HFF-Myc (cell line): ENCODE data around the gene NDC1.
A peak's percentile ranks its signal among the peaks of the same experiment; 100 is the strongest.

Experiments
- DNase-seq: peaks from one replicate; pipeline ENCODE4 v3.0.0-alpha.2; 2011; ENCODE audit warnings: low read depth; ENCODE audit errors: extremely low read depth
- H3K4me3 ChIP-seq: replicated peaks from 2 replicates; pipeline ENCODE4 v1.5.1; 2011; ENCODE audit warnings: low read depth, mild to moderate bottlenecking, control low read depth, low read length
- TF ChIP-seq, protein P1 (sequence below): IDR thresholded peaks from 2 replicates; pipeline ENCODE4 v1.5.1; 2012; ENCODE audit warnings: mild to moderate bottlenecking, low read depth, low read length, control low read depth; ENCODE audit errors: missing control alignments

NDC1 gene

DNA sequence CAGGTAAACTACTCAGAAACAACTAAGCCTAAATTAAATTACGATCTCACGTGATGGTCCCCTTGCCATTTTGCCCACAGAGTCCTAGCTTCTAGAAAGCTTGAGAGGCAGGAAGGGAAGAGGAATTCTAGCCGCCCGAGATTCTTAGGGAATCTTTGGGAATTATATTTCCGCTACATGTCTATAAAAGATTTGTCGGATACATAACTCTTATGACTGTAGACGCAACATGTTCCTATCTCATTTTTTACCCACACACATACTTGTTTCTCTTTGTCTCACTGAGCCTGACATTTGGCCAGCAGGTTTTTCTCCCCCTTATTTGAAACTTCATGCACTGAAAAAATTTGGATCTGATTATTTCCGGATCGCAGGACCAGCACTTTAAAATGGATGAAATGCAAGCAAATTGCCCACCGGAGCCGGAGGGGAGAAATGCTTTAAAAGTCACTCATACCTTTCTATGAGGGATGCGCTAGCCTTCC, 104.6 kb downstream of the NDC1 start:
- H3K4me3 ChIP-seq: peak overlapping the region; percentile 39
- TF ChIP-seq, protein P1, sequence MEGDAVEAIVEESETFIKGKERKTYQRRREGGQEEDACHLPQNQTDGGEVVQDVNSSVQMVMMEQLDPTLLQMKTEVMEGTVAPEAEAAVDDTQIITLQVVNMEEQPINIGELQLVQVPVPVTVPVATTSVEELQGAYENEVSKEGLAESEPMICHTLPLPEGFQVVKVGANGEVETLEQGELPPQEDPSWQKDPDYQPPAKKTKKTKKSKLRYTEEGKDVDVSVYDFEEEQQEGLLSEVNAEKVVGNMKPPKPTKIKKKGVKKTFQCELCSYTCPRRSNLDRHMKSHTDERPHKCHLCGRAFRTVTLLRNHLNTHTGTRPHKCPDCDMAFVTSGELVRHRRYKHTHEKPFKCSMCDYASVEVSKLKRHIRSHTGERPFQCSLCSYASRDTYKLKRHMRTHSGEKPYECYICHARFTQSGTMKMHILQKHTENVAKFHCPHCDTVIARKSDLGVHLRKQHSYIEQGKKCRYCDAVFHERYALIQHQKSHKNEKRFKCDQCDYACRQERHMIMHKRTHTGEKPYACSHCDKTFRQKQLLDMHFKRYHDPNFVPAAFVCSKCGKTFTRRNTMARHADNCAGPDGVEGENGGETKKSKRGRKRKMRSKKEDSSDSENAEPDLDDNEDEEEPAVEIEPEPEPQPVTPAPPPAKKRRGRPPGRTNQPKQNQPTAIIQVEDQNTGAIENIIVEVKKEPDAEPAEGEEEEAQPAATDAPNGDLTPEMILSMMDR: no peak
- peak; percentile 17 for DNase-seq

DNA sequence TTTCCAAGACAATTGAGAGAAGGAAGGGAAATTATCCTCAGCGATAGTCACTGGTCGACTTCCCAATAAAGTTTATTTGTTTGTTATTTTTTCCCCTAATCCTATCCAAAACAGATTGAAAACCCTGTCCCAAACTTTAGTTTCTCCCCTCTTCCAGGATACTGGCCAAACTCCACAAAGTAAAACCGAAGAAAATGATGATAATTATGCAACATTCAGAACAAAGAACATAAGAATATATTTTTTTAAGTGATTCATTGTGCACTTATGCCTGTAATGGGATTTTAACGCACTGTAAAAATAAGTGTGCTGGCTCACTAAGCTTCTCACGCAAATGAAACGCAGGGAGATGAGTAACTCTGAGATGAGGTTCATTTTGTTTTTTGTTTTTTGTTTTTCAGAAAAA, 105.2 kb downstream of the NDC1 start:
- DNase-seq: peak; percentile 48
- peak overlapping the region; percentile 39 for H3K4me3 ChIP-seq
- TF ChIP-seq, protein P1: no peak

DNA sequence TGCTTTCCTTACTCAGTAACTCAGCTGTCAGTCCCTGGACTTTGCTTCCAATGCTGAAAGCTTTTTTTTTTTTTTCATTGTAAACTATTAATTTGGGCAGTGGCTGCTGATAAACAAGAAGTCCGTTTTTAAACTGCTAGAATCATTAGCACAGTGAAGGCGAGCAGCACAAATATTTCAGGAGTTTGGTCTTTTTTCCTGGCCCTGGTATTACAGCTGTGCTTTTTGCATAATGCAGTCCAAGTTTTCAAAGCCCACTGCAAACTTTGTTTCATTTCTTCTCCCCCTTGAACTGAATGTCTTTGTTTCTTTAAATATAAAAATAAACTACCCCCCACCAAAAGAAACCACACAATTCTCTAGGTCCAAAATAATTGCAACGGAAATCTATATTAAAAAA, 105.7 kb downstream of the NDC1 start:
- TF ChIP-seq, protein P1: no peak
- no peak for DNase-seq
- H3K4me3 ChIP-seq: peak overlapping the region; percentile 39

DNA sequence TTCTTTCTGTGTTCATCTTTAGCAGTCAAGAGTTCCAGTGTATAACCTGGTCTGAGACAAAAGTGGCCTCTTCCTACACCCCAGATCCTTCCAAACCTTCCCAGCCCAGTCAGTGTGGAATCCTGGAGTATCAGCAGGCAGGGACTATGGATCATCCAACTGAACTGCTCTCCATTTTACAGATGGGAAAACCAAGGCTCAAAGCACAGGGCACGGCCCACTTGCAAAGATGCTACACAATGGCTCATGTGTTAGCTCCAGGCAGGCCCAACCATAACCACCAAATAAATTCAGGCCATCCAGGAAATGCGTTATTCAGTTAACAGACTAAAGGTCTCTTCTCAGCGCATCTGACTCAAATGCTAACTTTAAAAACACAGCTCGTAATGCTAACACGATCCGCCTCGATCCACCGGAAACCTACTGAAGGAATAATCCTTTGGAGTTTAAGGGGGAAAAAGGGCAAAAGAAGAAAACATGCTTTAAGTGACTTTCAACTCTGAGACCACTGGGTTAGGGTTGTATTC, 106.3 kb downstream of the NDC1 start:
- TF ChIP-seq, protein P1: no peak
- peak overlapping the region; percentile 39 for H3K4me3 ChIP-seq
- DNase-seq: peak; percentile 21

DNA sequence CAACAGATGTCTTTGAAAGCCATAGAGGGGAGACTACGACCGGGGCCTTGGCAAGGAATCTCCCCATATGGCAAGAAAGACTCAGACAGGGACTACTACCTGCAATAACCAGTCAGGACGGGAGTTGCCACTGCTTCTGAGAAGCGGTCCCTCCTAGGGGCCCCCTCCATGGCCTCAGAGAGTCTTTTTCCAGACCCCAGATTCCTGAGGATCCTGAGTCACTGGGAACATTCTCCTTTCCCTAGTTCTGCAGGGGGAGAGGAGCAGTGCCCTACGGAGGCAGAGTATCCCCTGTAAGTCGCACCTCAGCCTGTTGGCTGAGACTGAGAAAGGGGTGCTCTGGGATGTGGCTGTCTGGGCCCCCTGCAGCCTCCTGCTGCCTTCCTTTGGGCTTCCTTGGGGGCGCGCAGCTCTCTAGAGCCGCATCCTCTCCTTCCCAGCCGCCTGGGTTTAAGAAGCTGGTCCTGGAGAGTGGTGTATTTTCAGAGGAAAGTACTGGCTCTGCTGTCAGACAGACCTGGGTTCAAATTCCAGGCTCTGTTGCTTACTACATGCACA, 107.0 kb downstream of the NDC1 start:
- H3K4me3 ChIP-seq: no peak overlapping the region
- TF ChIP-seq, protein P1: no peak
- DNase-seq: no peak

DNA sequence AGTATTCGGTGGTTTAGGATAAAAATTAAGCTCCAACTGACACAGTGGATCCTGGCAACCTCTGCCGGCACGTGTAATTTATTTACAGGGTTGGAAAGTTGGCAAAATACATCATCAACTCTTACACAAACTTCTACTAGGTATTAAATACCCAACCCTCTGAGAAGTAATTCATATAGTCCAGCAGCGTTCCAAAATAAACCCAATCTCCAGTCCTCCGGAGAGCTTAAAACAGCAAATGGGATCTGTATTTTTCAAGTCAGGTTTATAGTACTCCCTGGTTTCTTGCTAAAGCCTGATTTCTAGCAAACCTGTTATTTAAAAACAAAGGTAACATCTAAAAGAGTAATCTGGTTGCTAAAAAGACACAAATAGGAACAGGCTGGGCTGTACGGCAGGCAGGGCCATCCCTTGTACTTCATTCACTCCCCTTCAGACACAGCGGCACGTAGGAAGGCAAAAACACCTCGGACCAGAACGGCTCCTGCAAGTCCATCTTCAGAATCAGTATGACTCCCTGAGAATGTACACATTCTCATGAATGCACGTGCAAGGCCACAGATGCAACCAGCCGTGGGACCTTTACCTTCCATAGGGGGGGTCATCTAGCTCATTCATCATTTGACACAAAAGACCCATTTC, 107.8 kb downstream of the NDC1 start:
- TF ChIP-seq, protein P1: no peak
- H3K4me3 ChIP-seq: no peak overlapping the region
- no peak for DNase-seq
